Left ventricle myocardium superior (tissue), 1 donor: Measurements from ENCODE around the gene CTRB2. TPM values are rescaled to one million over a fixed set of nuclear protein-coding genes. Genes with fewer than 3 reads are reported as not detected.
A peak's percentile ranks its signal among the peaks of the same experiment; 100 is the strongest.
"Not testable (repeated sequence)": the region's sequence is repeated elsewhere in the genome, so short reads cannot be mapped to it uniquely, and the experiment has no call there.

Experiments
- ATAC-seq: fragments of 200-7000 bp; cut with Tn5 transposase; one replicate; pipeline ENCODE4 v1.9.1; 2020; ENCODE audit warnings: mild to moderate bottlenecking, moderate library complexity
- DNase-seq: peaks from one replicate; pipeline ENCODE4 v3.0.0-alpha.2; 2020
- intact Hi-C: fragments of 100-400 bp; cut with micrococcal nuclease; formaldehyde crosslinking; loops from one replicate; pipeline ENCODE4 v1.11.0; 2022
- total RNA-seq: library from RNA; stranded (reverse); fragmentation: NEBNext Ultra II Directional; extraction: Animal tissue kit (Norgen Biotek cat#: 25700); gene quantifications from one replicate; pipeline ENCODE4 v1.2.1, GENCODE V29; 2021
- donor health status: DM: no; HTN: yes; CAD: no; lungs with severe emphysema.

The CTRB2 gene
- total RNA-seq, 1 donor from 2014 or later, result not detected

GRCh38 chr16:75229172-75230031 lies 22.4 kb upstream of the CTRB2 start:
- no peak for ATAC-seq
- DNase-seq, result no peak
- intact Hi-C loops, result loop anchor here (5.0 kb wide), 1 partner anchor 153 kb away; no protein-coding TSS in a partner anchor

GRCh38 chr16:75228143-75228976 lies 21.4 kb upstream of the CTRB2 start:
- DNase-seq, result no peak
- intact Hi-C loops, result no loop called here
- ATAC-seq, result no peak

- intact Hi-C loops, result no loop called here
- ATAC-seq, result no peak
- DNase-seq, result no peak
Measured at GRCh38 chr16:75227361-75228142, 20.6 kb upstream of the CTRB2 start.

GRCh38 chr16:75226550-75227360 lies 19.8 kb upstream of the CTRB2 start:
- intact Hi-C loops, result no loop called here
- no peak for DNase-seq
- peak; percentile 3 for ATAC-seq

- intact Hi-C loops, result no loop called here
- ATAC-seq (peak; percentile 40), DNase-seq (peak; percentile 54)
Measured at GRCh38 chr16:75225678-75226515, 18.9 kb upstream of the CTRB2 start.

- ATAC-seq, result peak; percentile 2
- intact Hi-C loops, result no loop called here
- DNase-seq, result no peak
Measured at GRCh38 chr16:75225092-75225491, 18.1 kb upstream of the CTRB2 start.

- no peak for ATAC-seq
- no peak for DNase-seq
- intact Hi-C loops, result no loop called here
Measured at GRCh38 chr16:75224306-75225082, 17.5 kb upstream of the CTRB2 start.

GRCh38 chr16:75223129-75223528 lies 16.2 kb upstream of the CTRB2 start:
- DNase-seq, intact Hi-C loops, ATAC-seq: not testable (repeated sequence)

GRCh38 chr16:75222271-75222783 lies 15.4 kb upstream of the CTRB2 start:
- no peak for DNase-seq
- intact Hi-C loops, result no loop called here
- ATAC-seq, result no peak

- ATAC-seq, result no peak
- intact Hi-C loops, result no loop called here
- no peak for DNase-seq
Measured at GRCh38 chr16:75219838-75220237, 12.9 kb upstream of the CTRB2 start.

GRCh38 chr16:75219088-75219487 lies 12.1 kb upstream of the CTRB2 start:
- intact Hi-C loops, result no loop called here
- no peak for DNase-seq
- no peak for ATAC-seq

GRCh38 chr16:75218256-75219076 lies 11.5 kb upstream of the CTRB2 start, which contains the start of gene CTRB1:
TSS of gene CTRB1 (plus strand) at chr16:75218988. CDS start at chr16:75219008, 20 bp downstream.
- intact Hi-C loops, result no loop called here
- DNase-seq (no peak), ATAC-seq (peak; percentile 17)

- no peak for DNase-seq
- ATAC-seq, result no peak
- intact Hi-C loops, result no loop called here
Measured at GRCh38 chr16:75217389-75217851, 10.5 kb upstream of the CTRB2 start.

GRCh38 chr16:75216576-75216975 lies 9.6 kb upstream of the CTRB2 start:
- DNase-seq (no peak), ATAC-seq (no peak)
- intact Hi-C loops, result no loop called here

GRCh38 chr16:75216127-75216526 lies 9.2 kb upstream of the CTRB2 start:
- ATAC-seq, result no peak
- intact Hi-C loops, result no loop called here

GRCh38 chr16:75211286-75211685 lies 4.3 kb upstream of the CTRB2 start:
- peak; percentile 11 for DNase-seq
- not testable (repeated sequence) for ATAC-seq

More at GRCh38 chr16:75216127-75216526, 9.2 kb upstream of the CTRB2 start:
- no peak for DNase-seq

More at GRCh38 chr16:75211286-75211685, 4.3 kb upstream of the CTRB2 start:
- intact Hi-C loops, result not testable (repeated sequence)
